ENCODE results near the gene DDX39B. TPM values are rescaled to one million over a fixed set of nuclear protein-coding genes. Genes with fewer than 3 reads are reported as not detected.

The DDX39B gene
- polyA plus RNA-seq, 2 donors: 181 to 321 TPM

DNA sequence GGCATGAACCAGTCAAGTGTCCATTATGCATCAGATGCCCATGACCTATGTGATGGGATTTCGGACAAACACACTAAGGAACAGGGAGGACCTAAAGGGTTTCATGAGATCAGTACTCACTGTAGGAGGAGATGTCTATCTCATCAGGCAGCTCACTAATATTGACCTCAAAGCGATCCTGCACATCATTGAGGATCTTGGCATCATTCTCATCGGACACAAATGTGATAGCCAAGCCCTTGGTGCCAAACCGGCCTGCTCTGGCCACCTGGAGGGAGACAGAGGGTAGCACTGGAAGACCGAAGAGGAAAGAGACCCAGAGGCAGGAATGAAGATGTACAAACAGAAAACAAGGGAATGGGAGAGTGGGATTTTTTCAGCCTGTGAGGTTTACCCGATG, 11.1 kb downstream of the DDX39B start:
- Histone ChIP-seq H3K27ac (ENCODE audit: low read depth in 2 of 2, low read length in 1 of 2) (no peak overlapping the region), H3K9me3 (ENCODE audit: control insufficient read depth in 2 of 2, insufficient read depth in 1 of 2, low read depth in 1 of 2, low read length in 1 of 2) (no peaks in the 10 kb centered on the region), H3K4me1 (ENCODE audit: control insufficient read depth in 2 of 2, insufficient read depth in 2 of 2, low read length in 1 of 2) (peaks cover 0 to 5% of the 10 kb centered on the region in 2 donors), H3K27me3 (ENCODE audit: control insufficient read depth in 1 of 2, insufficient read depth in 2 of 2, low read length in 2 of 2) (no peaks in the 10 kb centered on the region), H3K36me3 (ENCODE audit: control insufficient read depth in 2 of 2, insufficient read depth in 2 of 2, low read length in 1 of 2) (peaks cover 9 to 36% of the 10 kb centered on the region in 2 donors), H3K4me3 (ENCODE audit: low read depth in 1 of 2, low read length in 2 of 2) (no peak overlapping the region)
- 65% methylated on average over 6 of the region's 6 CpGs for WGBS, 2 donors

DNA sequence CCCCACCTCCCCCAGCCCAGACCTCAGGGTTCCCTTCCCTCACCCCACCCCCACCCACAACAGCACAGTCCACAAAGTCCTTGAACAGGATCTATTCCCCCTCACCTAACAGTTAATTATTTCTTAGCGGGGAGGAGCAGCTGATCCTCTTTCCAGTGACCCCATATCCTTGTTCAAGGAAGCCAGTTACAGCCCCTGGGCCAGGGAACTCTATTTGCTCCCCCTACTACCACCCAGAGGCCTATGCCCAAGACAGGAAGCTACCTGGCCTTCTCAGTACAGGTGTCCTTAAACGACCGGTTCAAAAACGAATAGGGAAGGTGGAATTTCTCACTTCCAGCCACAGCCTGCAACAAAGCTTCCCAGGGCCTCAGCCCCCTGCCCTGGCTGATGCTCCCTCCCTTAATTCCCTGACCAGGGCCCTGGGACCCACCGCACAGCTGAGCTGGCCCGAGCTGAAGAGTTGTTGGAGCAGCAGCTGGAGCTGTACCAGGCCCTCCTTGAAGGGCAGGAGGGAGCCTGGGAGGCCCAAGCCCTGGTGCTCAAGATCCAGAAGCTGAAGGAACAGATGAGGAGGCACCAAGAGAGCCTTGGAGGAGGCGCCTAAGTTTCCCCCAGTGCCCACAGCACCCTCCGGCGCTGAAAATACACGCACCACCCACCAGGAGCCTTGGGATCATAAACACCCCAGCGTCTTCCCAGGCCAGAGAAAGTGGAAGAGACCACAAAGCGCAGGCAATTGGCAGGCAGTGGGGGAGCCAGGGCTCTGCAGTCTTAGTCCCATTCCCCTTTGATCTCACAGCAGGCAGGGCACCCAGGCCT, 12.3 kb downstream of the DDX39B start:
- H3K4me3 ChIP-seq (ENCODE audit: low read depth in 1 of 2, low read length in 2 of 2): no peak overlapping the region
- 42 to 53% methylated on average over 11 to 12 of the region's 12 CpGs for WGBS, 2 donors
- H3K9me3 ChIP-seq (ENCODE audit: control insufficient read depth in 2 of 2, insufficient read depth in 1 of 2, low read depth in 1 of 2, low read length in 1 of 2): no peaks in the 10 kb centered on the region
- H3K27ac ChIP-seq (ENCODE audit: low read depth in 2 of 2, low read length in 1 of 2): no peak overlapping the region
- H3K27me3 ChIP-seq (ENCODE audit: control insufficient read depth in 1 of 2, insufficient read depth in 2 of 2, low read length in 2 of 2): no peaks in the 10 kb centered on the region
- H3K36me3 ChIP-seq (ENCODE audit: control insufficient read depth in 2 of 2, insufficient read depth in 2 of 2, low read length in 1 of 2): peaks cover 1 to 29% of the 10 kb centered on the region in 2 donors
- H3K4me1 ChIP-seq (ENCODE audit: control insufficient read depth in 2 of 2, insufficient read depth in 2 of 2, low read length in 1 of 2): peaks cover 0 to 5% of the 10 kb centered on the region in 2 donors

DNA sequence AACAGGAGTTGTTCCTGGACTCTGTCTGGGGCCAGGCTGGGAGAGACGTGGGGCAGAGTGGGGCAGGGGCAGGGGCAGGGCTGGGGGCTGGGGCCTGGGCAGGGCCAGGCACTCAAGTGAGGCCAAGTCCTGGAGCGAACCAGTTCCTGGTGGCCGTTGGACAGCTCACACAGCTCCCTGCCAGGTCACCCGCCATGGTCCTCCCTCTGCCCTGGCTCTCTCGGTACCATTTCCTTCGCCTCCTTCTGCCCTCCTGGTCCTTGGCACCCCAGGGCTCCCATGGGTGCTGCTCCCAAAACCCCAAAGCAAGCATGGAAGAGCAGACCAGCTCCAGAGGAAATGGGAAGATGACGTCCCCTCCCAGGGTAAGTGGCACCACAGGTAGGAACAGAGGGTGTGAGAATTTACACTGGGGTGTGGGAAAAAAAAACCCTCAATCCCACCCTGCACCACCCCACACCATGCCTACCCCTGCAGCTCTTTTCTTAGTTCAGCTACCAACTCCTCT, 12.9 kb downstream of the DDX39B start, which contains the start of gene MCCD1:
MCCD1 (plus strand) TSS at position 142 of the 508 bp plus-strand sequence; CDS start at position 195, 53 bp downstream.
- 71 to 73% methylated on average over 7 of the region's 7 CpGs for WGBS, 2 donors
- no peak within 1 kb of the TSS for H3K27ac ChIP-seq (ENCODE audit: low read depth in 2 of 2, low read length in 1 of 2)
- no peaks in the 10 kb centered on the region for H3K27me3 ChIP-seq (ENCODE audit: control insufficient read depth in 1 of 2, insufficient read depth in 2 of 2, low read length in 2 of 2)
- no peaks in the 10 kb centered on the region for H3K9me3 ChIP-seq (ENCODE audit: control insufficient read depth in 2 of 2, insufficient read depth in 1 of 2, low read depth in 1 of 2, low read length in 1 of 2)
- H3K4me3 ChIP-seq (ENCODE audit: low read depth in 1 of 2, low read length in 2 of 2): no peak within 1 kb of the TSS
- H3K4me1 ChIP-seq (ENCODE audit: control insufficient read depth in 2 of 2, insufficient read depth in 2 of 2, low read length in 1 of 2): peaks cover 0 to 5% of the 10 kb centered on the region in 2 donors
- peaks cover 0 to 23% of the 10 kb centered on the region in 2 donors for H3K36me3 ChIP-seq (ENCODE audit: control insufficient read depth in 2 of 2, insufficient read depth in 2 of 2, low read length in 1 of 2)

DNA sequence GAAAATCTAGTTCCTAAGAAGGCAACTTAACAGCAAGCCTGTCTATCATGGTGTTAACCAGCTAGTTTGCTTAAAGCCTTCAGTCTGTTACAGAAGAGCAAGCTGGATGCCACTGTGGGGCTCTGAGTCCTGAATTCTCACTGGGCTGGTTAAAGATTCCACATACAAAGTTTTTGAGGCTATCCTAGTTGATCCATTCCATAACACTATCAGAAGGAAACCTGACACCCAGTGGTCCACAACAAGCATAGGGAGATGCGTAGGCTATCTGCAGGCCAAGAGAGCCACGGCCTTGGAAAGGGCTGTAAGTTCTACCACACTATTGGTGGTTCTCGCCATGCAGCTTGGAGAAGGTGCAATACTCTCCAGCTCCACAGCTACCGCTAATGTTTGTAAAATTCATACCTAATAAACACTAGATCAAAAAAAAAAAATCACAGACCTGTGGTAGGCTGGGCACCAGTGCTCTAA, 13.5 kb downstream of the DDX39B start:
- Histone ChIP-seq H3K36me3 (ENCODE audit: control insufficient read depth in 2 of 2, insufficient read depth in 2 of 2, low read length in 1 of 2) (peaks cover 0 to 23% of the 10 kb centered on the region in 2 donors), H3K9me3 (ENCODE audit: control insufficient read depth in 2 of 2, insufficient read depth in 1 of 2, low read depth in 1 of 2, low read length in 1 of 2) (no peaks in the 10 kb centered on the region), H3K27me3 (ENCODE audit: control insufficient read depth in 1 of 2, insufficient read depth in 2 of 2, low read length in 2 of 2) (no peaks in the 10 kb centered on the region), H3K4me3 (ENCODE audit: low read depth in 1 of 2, low read length in 2 of 2) (no peak overlapping the region), H3K4me1 (ENCODE audit: control insufficient read depth in 2 of 2, insufficient read depth in 2 of 2, low read length in 1 of 2) (peaks cover 0 to 5% of the 10 kb centered on the region in 2 donors), H3K27ac (ENCODE audit: low read depth in 2 of 2, low read length in 1 of 2) (no peak overlapping the region)
- WGBS, 2 donors: 88 to 90% methylated on average over 4 of the region's 4 CpGs

DNA sequence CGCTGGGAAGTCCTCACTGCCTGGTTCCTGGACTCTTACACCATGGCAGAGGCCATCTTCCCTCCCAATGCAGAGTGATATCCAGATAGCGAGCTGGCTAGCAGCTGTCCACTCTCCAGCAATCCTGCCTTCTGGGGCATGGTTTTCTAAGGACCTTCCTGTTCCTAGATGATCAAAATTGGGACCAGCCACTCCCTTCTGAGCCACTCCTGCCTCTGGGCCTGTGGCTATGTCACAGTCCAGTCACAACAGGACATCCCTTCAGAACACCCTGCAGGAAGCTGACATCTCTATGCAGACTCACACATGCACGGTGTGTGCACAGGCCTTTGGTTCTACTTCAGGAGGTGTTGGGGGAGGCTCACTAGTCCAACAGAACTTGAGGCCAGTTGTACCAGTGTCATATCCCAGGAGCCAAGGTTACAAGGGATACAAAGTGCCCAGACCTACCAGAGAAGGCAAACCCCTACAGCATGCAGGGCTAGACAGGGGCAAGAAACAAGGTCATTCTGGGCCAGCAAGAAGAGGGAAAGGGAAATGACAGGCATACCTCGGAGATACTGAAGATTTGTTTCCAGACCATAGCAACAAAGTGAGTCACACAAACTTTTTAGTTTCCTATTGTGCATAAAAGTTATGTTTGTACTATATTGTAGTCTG, 15.7 kb downstream of the DDX39B start:
- Histone ChIP-seq H3K4me1 (ENCODE audit: control insufficient read depth in 2 of 2, insufficient read depth in 2 of 2, low read length in 1 of 2) (peaks cover 0 to 5% of the 10 kb centered on the region in 2 donors), H3K4me3 (ENCODE audit: low read depth in 1 of 2, low read length in 2 of 2) (no peak overlapping the region), H3K9me3 (ENCODE audit: control insufficient read depth in 2 of 2, insufficient read depth in 1 of 2, low read depth in 1 of 2, low read length in 1 of 2) (no peaks in the 10 kb centered on the region), H3K27me3 (ENCODE audit: control insufficient read depth in 1 of 2, insufficient read depth in 2 of 2, low read length in 2 of 2) (no peaks in the 10 kb centered on the region), H3K27ac (ENCODE audit: low read depth in 2 of 2, low read length in 1 of 2) (no peak overlapping the region), H3K36me3 (ENCODE audit: control insufficient read depth in 2 of 2, insufficient read depth in 2 of 2, low read length in 1 of 2) (peaks cover 0 to 11% of the 10 kb centered on the region in 2 donors)
- WGBS, 2 donors: 66 to 68% methylated on average over 4 of the region's 4 CpGs

DNA sequence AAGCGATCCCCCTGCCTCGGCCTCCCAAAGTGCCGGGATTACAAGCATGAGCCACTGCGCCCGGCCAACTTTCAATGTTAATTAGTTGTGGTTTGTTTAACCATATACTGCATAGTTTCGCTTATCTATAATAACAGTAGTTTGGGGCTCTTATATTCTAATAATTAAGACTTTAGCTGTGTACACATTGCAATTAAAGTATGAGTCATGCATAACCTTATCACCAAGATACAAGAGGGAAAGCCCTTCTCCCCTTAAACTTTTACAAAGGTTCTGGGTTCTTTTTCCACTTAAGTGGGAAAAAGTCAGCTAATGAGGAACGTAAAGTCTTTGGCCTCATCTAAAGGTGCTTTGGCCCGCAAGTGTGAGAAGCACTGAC, 16.3 kb downstream of the DDX39B start:
- no peak overlapping the region for H3K4me3 ChIP-seq (ENCODE audit: low read depth in 1 of 2, low read length in 2 of 2)
- no peak overlapping the region for H3K27ac ChIP-seq (ENCODE audit: low read depth in 2 of 2, low read length in 1 of 2)
- no peaks in the 10 kb centered on the region for H3K9me3 ChIP-seq (ENCODE audit: control insufficient read depth in 2 of 2, insufficient read depth in 1 of 2, low read depth in 1 of 2, low read length in 1 of 2)
- peaks cover 0 to 6% of the 10 kb centered on the region in 2 donors for H3K36me3 ChIP-seq (ENCODE audit: control insufficient read depth in 2 of 2, insufficient read depth in 2 of 2, low read length in 1 of 2)
- no peaks in the 10 kb centered on the region for H3K27me3 ChIP-seq (ENCODE audit: control insufficient read depth in 1 of 2, insufficient read depth in 2 of 2, low read length in 2 of 2)
- H3K4me1 ChIP-seq (ENCODE audit: control insufficient read depth in 2 of 2, insufficient read depth in 2 of 2, low read length in 1 of 2): peaks cover 0 to 5% of the 10 kb centered on the region in 2 donors
- 68 to 76% methylated on average over 8 of the region's 8 CpGs for WGBS, 2 donors

DNA sequence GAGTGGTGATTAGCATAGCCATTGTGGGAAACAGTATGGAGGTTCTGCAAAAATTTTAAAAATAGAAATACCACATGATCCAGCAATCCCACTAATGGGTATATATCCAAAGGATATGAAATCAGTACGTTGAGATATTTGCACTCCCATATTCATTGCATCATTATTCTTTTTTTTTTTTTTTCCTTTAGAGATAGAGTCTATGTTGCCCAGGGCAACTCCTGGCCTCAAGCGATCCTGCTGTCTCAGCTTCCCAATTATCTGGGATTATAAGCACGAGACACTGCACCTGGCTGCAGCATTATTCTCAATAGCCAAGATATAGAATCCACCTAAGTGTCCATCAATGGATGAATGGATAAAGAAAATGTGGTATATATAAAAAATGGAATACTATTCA, 20.0 kb downstream of the DDX39B start:
- Histone ChIP-seq H3K4me1 (ENCODE audit: control insufficient read depth in 2 of 2, insufficient read depth in 2 of 2, low read length in 1 of 2) (peaks cover 0 to 5% of the 10 kb centered on the region in 2 donors), H3K36me3 (ENCODE audit: control insufficient read depth in 2 of 2, insufficient read depth in 2 of 2, low read length in 1 of 2) (no peaks in the 10 kb centered on the region), H3K27me3 (ENCODE audit: control insufficient read depth in 1 of 2, insufficient read depth in 2 of 2, low read length in 2 of 2) (no peaks in the 10 kb centered on the region), H3K9me3 (ENCODE audit: control insufficient read depth in 2 of 2, insufficient read depth in 1 of 2, low read depth in 1 of 2, low read length in 1 of 2) (no peaks in the 10 kb centered on the region), H3K27ac (ENCODE audit: low read depth in 2 of 2, low read length in 1 of 2) (no peak overlapping the region), H3K4me3 (ENCODE audit: low read depth in 1 of 2, low read length in 2 of 2) (no peak overlapping the region)
- WGBS, 2 donors: 75 to 78% methylated on average over 3 of the region's 3 CpGs

DNA sequence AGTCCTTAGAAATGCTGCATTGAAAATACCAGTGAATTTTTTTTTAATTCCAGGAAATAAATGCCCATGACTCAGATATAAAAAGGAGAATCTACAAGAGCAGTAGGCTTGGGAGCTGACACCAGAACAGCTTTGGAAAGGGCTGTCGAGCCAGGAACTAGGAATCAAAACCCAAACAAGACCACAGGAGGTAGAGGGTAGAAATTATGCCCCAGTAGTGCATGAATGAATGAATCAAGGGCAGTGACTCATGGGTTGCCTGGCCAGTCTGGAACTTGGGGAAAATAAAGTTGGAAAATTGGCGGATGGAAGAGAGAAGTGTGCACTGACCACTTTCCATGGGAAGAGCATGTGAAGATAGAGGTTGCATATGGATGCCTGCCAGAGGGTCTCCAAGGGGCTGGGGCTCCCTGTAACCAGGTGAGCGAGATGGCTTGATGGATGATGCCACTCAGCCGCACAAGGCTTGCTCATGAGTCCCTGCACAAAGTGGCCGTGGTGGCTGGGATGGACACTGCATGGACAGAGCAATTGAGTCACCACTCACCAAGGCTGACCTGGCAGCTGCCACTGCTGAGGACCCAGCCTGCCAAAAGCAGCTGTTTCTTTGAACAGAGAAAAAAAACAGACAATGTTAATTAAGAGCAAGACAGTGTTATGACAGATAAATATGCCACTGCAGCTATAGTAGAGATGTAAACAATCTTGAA, 28.2 kb downstream of the DDX39B start:
- WGBS, 2 donors: 66 to 67% methylated on average over 5 of the region's 5 CpGs
- no peaks in the 10 kb centered on the region for H3K4me1 ChIP-seq (ENCODE audit: control insufficient read depth in 2 of 2, insufficient read depth in 2 of 2, low read length in 1 of 2)
- H3K27ac ChIP-seq (ENCODE audit: low read depth in 2 of 2, low read length in 1 of 2): no peak overlapping the region
- no peak overlapping the region for H3K4me3 ChIP-seq (ENCODE audit: low read depth in 1 of 2, low read length in 2 of 2)
- H3K27me3 ChIP-seq (ENCODE audit: control insufficient read depth in 1 of 2, insufficient read depth in 2 of 2, low read length in 2 of 2): no peaks in the 10 kb centered on the region
- H3K9me3 ChIP-seq (ENCODE audit: control insufficient read depth in 2 of 2, insufficient read depth in 1 of 2, low read depth in 1 of 2, low read length in 1 of 2): peaks cover 0 to 6% of the 10 kb centered on the region in 2 donors
- peaks cover 0 to 3% of the 10 kb centered on the region in 2 donors for H3K36me3 ChIP-seq (ENCODE audit: control insufficient read depth in 2 of 2, insufficient read depth in 2 of 2, low read length in 1 of 2)

DNA sequence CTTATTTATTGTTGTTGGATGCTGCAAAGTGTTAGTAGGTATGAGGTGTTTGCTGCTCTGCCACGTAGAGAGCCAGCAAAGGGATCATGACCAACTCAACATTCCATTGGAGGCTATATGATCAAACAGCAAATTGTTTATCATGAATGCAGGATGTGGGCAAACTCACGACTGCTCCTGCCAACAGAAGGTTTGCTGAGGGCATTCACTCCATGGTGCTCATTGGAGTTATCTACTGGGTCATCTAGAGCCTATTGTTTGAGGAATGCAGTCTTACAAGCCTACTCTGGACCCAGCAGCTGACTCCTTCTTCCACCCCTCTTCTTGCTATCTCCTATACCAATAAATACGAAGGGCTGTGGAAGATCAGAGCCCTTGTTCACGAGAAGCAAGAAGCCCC, 31.8 kb downstream of the DDX39B start:
- H3K36me3 ChIP-seq (ENCODE audit: control insufficient read depth in 2 of 2, insufficient read depth in 2 of 2, low read length in 1 of 2): peaks cover 0 to 21% of the 10 kb centered on the region in 2 donors
- 67 to 74% methylated on average over 4 of the region's 4 CpGs for WGBS, 2 donors
- no peak overlapping the region for H3K4me3 ChIP-seq (ENCODE audit: low read depth in 1 of 2, low read length in 2 of 2)
- peaks cover 0 to 6% of the 10 kb centered on the region in 2 donors for H3K9me3 ChIP-seq (ENCODE audit: control insufficient read depth in 2 of 2, insufficient read depth in 1 of 2, low read depth in 1 of 2, low read length in 1 of 2)
- H3K27me3 ChIP-seq (ENCODE audit: control insufficient read depth in 1 of 2, insufficient read depth in 2 of 2, low read length in 2 of 2): no peaks in the 10 kb centered on the region
- H3K4me1 ChIP-seq (ENCODE audit: control insufficient read depth in 2 of 2, insufficient read depth in 2 of 2, low read length in 1 of 2): no peaks in the 10 kb centered on the region
- H3K27ac ChIP-seq (ENCODE audit: low read depth in 2 of 2, low read length in 1 of 2): no peak overlapping the region
